Measurements from ENCODE around the gene ZGPAT.

DNA sequence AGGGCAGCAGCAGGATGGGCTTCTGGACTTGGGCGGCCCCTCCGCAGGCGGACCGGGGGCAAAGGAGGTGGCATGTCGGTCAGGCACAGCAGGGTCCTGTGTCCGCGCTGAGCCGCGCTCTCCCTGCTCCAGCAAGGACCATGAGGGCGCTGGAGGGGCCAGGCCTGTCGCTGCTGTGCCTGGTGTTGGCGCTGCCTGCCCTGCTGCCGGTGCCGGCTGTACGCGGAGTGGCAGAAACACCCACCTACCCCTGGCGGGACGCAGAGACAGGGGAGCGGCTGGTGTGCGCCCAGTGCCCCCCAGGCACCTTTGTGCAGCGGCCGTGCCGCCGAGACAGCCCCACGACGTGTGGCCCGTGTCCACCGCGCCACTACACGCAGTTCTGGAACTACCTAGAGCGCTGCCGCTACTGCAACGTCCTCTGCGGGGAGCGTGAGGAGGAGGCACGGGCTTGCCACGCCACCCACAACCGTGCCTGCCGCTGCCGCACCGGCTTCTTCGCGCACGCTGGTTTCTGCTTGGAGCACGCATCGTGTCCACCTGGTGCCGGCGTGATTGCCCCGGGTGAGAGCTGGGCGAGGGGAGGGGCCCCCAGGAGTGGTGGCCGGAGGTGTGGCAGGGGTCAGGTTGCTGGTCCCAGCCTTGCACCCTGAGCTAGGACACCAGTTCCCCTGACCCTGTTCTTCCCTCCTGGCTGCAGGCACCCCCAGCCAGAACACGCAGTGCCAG lies 11.0 kb upstream of the ZGPAT start, which contains the start of gene TNFRSF6B:
- no peak for TF ChIP-seq GATA2 (IDR thresholded peaks at IDR 0.05; ENCODE audit: low read depth, low read length)
- TF ChIP-seq GATA3 (IDR thresholded peaks at IDR 0.05; ENCODE audit: low read depth, low read length): no peak

Measured in SH-SY5Y (cell line).